HuH-7.5 (cell line): ENCODE data around the gene COQ4.
"Not testable (repeated sequence)": the region's sequence is repeated elsewhere in the genome, so short reads cannot be mapped to it uniquely, and the experiment has no call there.

Experiments used
- DNase-seq: peaks from one replicate; pipeline ENCODE4 v3.0.0; 2011; ENCODE audit warnings: low spot score

COQ4 gene

GRCh38 chr9:128322404-128323211 is at the start of gene COQ4, which contains the start of gene TRUB2:
Gene COQ4 (plus strand): TSS chr9:128322839. CDS start chr9:128322859, 20 bp downstream.
Gene TRUB2 (minus strand): TSS chr9:128322447. CDS start chr9:128322408, 39 bp downstream.
- peak; percentile 96 for DNase-seq

- DNase-seq: no peak
These were observed 48.4 kb upstream of the COQ4 start for GRCh38 chr9:128274245-128274644.

GRCh38 chr9:128275198-128276007 is 47.2 kb upstream of the COQ4 start, which contains the start of gene GOLGA2:
Gene GOLGA2 (minus strand): TSS chr9:128276007. CDS start chr9:128275976, 31 bp downstream.
- peak; percentile 66 for DNase-seq

GRCh38 chr9:128276008-128276573 is 46.5 kb upstream of the COQ4 start, which contains the start of gene SWI5:
Gene SWI5 (plus strand): TSS chr9:128276276.
- peak; percentile 93 for DNase-seq

- DNase-seq: peak; percentile 42
These were observed 45.9 kb upstream of the COQ4 start for GRCh38 chr9:128276574-128277270.

GRCh38 chr9:128279088-128280073 is 43.3 kb upstream of the COQ4 start:
- DNase-seq: not testable (repeated sequence)

- no peak for DNase-seq
These were observed 42.5 kb upstream of the COQ4 start for GRCh38 chr9:128280084-128280622.

- DNase-seq: no peak
These were observed 40.1 kb upstream of the COQ4 start for GRCh38 chr9:128282500-128282899.

- no peak for DNase-seq
These were observed 37.4 kb upstream of the COQ4 start for GRCh38 chr9:128285033-128285784.

- DNase-seq: no peak
These were observed 36.2 kb upstream of the COQ4 start for GRCh38 chr9:128286440-128286839.

- no peak for DNase-seq
These were observed 34.2 kb upstream of the COQ4 start for GRCh38 chr9:128288273-128289004.

GRCh38 chr9:128292009-128292408 is 30.6 kb upstream of the COQ4 start:
- DNase-seq: no peak

- DNase-seq: no peak
These were observed 29.5 kb upstream of the COQ4 start for GRCh38 chr9:128293091-128293490.

GRCh38 chr9:128294142-128294541 is 28.5 kb upstream of the COQ4 start:
- no peak for DNase-seq

- no peak for DNase-seq
These were observed 26.1 kb upstream of the COQ4 start for GRCh38 chr9:128296340-128297220.

GRCh38 chr9:128297221-128297773 is 25.3 kb upstream of the COQ4 start:
- no peak for DNase-seq
